DMS53 treated with DMSO at 0.1 percent for 48 hours (cell line): ENCODE results near the gene NPFF.

Source experiments
- DNase-seq: peaks from one replicate; lab custom pipeline; 2025; ENCODE audit not compliant: unreplicated experiment; lab: John Stamatoyannopoulos, UW

The NPFF gene

DNA sequence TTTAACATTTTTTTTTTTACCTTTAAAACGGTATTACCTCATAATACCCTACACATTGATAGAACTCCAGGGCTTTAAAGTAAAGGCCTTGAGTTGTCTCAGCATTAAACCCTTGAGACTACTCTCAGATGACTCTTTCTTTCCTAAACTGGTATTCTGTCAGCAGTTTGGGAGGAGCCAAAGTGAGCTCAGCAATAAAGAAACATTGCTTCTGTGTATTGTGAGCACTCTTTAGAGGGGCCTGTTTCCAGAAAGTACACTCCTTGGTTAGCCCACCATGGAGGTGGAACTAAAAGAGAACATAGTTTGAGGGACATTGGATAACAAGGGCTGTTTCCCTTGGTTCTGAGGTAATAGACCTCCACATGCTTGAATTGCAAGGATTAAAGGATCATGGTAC is 28.4 kb downstream of the NPFF start:
- no peak for DNase-seq

DNA sequence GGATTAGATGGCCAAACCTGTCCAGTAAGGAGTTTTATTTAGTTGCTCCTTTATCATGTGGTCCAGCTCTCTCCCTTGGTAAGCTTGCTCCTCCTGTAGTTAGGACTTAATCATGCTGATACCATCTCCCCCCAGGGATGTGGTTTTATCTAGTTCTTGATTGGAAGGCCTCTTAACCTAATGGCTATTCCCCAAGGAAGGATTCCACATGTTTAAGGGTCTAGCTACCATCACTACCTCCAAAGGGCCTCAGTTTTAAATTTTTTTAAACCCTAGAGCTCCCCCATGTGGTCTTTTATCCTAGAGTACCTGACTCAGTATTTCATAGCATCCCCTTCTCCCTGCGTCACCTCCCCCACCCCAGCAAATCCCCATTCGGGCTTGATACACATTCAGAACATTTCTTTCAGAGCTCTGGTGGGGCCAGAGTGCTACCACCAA is 30.5 kb downstream of the NPFF start:
- no peak for DNase-seq

DNA sequence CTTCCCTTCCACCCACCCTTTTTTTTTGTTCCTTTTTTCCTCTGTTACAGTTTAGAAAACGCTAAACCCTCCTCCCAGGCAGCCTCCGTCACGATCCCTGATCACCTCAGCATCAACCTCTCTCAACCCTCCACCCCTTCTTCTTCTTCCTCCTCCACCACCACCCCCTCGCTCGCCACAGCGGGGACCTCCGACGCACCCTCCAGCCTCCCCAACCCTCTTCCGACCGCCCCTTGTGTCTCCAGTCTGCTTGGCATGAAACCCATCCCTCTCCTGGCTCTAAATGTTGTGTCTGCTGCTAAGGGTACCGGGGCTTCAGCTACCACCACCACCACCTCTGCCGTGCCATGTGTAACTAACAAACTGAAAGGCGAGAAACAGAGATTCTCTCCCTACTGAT is 32.5 kb downstream of the NPFF start:
- DNase-seq = no peak

DNA sequence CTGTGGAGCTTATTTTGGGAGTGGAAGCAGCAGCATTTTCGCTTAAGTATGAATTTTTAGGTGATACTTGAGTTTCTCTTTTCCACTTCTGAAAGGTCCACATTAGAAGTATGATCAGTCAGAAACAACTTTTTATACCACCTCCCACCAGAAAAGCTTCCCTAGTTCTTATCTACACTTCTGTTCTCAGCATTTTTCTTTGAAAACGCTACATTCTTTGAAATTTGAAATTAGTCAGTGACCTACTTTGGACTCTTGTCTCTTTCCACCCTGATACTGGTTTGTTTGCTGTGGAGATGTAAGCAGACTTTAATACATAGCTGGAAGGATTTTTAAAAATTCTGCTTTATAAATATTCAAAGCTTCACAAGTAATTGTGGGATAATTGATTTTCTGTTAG is 33.2 kb downstream of the NPFF start:
- no peak for DNase-seq

DNA sequence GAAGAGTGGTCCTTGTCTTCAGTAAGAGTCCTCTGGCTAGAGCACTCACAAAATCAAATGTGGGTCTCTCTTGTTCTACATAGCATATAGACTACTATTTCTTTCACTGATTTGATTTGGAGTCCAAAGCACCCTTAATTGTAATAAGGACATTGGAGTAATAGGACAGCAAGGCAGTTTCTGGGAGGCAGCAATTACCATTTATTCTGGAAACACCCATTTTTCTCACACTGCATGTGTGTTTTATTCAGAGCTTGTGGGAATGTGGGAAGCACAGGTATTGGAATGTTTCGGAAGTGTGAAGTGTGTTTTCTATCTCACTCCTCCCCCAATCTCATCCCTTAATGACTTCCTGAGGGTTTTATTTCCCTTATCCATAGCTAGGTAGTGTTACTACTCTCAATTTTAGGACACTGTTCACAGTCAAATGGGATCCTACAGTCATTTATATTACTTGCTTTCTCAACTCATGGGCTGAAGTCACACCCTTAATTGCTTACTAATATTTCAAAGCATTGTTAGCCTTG is 35.2 kb downstream of the NPFF start:
- DNase-seq = no peak

DNA sequence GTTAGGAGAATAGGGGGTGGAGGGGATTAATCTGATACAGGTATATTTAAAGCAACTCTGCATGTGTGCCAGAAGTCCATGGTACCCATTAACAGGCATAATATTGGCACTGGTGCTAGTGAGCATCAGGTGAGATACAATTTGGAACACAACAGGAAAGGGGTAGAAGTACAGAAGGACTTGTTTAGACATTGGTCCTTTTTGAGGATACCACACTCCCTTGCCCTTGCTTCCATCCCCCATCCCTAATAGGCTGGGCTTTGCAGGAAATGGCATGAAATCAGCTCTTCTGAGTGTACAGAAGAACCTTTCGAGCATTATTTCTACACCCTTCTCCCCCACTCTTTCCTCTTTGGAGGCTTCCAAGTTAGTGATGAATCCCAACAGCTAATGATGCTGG is 39.0 kb downstream of the NPFF start:
- no peak for DNase-seq

DNA sequence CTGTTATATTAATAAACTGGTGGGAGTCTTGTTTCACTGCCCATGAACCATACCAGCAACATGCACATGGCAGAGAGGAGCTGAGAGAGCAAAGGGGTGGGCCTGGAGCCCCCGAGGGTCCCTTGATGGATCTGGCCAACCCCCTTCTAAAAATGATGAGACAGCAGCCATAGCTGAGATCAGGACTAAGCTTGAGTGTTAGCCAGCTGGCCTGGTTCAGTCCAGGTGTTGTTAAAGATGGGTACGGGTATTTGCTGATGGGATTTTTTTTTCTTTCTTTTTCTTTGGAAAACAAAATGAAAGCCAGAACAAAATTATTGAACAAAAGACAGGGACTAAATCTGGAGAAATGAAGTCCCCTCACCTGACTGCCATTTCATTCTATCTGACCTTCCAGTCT is 39.4 kb downstream of the NPFF start:
- DNase-seq = no peak

DNA sequence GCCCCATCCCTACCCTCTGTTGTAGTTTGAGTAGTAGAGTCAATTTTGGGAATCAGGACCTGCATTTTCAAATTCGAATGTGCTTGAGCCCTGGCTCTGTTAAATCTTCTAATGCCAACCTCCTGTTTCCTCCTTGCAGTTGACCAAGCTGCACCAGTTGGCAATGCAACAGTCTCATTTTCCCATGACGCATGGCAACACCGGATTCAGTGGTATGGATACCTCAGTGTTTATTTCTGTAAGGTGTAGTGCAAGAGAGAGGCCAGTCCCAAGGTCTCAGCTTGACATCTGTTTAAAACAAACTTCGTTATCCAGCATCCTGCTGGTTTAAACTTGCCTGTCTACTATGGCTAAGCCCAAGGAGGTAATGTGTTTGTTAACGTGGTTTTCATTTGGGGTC is 40.2 kb downstream of the NPFF start:
- DNase-seq = no peak

DNA sequence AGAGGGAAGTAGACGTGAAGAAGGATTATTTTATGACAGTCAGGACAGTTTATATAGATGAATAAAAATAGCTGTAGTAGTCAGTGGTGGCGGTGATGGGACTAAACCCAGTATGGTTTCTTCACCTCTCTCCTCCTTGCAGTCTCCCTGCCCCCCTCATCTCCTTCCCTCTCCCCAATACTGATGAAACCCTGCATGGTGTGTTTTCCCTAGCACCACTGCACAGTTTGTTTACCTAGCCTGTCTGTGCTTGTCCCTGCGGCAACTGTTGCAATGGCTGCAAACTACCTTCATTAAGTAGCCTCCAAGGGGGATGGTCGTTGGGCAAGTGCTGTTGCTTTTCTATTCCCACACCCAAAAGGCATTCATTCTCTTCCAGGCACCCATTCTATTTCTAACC is 40.6 kb downstream of the NPFF start:
- DNase-seq = no peak

DNA sequence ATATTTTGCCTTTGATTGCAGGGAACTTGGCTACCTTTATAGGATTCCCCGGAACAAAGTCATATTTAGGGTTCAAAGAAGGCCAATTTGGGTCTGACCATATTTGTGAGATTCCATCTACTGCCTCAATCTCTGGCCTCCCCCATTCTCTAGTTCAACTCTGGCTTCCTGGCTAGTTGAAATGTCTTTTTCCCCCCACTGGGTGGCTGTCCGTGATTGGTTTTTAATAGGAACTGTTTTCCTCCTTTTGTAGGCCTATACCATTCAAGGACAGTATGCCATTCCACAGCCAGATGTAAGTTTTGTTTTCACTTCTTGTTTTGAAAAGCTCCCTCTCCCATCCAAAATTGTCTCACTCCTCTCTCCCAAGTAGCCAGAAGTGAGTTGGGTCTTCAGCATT is 41.6 kb downstream of the NPFF start:
- DNase-seq = no peak

DNA sequence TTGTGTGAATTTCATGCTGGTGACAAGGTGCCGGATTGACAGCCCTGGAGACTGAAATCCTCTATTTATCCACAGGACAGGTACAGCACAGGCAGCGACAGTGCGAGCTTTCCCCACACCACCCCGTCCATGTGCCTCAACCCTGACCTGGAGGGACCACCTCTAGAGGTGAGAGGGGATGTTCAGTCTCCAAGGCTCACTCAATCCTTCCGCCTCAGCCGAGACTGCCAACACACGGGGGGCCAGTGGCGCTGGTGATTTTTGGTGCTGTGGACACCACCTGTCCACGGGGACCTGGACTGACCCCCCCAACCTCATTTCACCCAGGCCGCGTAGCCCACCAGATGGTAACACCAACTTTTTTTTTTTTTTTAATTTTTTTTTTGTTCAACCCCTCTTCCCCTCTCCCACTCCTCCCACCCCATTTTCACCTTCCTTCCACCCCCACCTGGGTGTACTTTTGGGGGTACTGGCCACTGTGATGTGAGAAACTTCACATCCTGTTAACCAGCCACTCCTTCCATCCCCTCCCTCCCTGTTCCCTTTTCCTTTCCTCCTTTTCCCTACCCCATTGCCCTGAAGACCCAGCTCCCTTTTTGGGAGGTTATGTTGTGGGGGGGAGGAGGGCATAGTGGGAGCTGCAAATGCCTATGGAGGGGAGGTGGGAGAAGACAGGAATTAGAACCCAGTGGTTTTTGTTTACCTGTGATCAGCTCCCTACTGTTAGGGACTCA is 42.4 kb downstream of the NPFF start:
- no peak for DNase-seq

DNA sequence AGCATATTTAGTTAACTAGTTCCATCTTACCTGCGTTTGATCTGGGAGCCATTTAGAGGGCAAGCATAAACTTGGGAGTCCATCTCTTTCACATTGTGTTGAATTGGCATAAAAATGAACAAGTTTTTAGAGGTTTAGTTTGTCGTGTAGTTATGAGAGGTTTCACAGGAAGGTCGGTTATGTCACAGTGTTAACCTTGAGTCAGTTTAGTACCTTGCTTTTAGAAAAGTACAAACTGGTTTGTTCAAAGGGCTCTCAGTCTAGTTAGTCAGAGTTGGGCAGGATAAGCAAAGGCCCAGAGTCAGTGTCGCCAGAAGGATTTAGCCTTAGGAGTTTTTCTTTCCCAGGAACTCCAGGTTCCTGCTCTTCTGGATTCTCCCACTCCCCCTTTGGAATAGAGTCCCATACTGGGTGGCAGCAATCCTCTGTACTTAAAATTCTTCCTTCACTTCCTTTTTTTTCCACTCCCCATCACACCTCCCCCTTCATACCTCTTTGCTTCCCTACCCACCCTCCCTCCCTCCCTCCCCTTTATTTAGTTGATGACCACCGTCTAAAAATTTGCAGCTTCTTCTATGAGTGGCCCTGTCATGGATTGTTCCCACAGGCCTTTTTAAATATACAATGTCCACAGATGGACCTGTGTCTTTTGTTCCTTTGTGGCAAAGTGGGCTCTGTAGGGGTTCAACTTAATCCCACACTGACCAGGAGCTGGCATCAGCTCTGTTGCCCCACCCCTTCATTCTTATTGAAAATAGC is 43.3 kb downstream of the NPFF start:
- DNase-seq = no peak

DNA sequence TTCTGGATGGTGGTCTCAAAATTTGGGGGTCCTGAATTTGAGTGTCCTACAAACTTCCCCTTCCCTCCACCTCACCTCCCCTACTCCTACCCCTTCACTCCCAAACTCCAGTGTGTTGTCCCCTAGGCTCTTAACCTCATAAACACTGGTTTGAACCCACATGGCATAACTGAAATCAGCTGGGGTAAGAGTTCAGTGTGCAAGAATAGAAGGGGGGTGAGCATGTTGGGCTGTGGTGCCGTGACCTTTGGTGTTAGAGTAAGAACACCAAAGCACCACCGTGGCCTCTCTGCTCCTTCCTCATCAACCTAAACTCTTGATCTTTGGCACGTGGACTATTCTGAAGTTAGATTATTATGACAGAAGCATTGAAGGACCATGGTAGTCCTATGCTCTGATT is 44.3 kb downstream of the NPFF start:
- no peak for DNase-seq

DNA sequence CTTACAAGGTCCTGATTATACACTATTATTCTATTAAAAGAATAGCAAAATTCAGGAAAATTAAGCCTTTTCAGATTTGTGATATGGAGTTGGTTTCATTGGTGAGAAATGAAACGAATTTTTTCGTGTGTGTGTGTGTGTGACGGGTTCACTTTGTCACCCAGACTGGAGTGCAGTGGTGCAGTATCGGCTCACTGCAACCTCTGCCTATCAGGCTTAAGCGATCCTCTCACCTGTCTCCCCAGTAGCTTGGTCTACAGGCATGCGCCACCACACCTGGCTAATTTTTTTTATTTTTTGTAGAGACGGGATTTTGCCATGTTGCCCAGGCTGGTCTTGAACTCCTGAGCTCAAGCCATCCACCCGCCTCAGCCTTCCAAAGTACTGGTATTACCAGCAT is 45.7 kb downstream of the NPFF start:
- DNase-seq = no peak

DNA sequence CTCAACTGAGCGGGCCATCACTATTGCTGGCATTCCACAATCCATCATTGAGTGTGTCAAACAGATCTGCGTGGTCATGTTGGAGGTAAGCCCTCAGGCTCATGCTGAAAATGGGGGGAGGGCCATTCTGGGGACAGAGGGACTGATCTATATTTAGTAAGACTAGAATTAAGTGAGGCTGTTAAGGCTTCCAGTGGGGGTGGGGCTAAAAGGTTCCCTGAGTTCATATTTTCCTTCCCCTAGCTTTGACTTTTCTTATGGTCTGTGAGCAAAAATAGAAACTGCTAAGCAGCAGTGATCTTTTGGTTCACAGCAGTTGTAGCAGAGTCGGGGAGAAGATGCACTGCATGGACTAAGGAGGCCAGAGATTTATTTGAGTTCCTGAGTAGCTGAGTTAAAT is 46.2 kb downstream of the NPFF start:
- DNase-seq = no peak

DNA sequence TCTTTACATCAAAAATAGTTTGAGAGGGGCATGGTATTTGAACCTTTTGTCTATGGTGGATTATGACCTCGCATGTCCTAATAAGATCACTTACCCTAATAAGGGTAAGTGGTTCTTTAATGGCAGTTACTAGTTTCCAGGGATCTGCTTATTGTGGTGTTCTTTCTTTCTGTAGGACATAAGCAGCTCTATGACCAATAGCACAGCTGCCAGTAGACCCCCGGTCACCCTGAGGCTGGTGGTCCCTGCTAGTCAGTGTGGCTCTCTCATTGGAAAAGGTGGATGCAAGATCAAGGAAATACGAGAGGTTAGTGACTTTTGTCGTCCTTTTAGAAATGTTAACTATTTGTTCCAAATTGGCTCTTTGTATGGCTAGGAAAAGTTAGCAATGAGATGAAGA is 48.2 kb downstream of the NPFF start:
- no peak for DNase-seq
